HepG2 (cell line): ENCODE data around the gene ANKRD34C. TPM values are rescaled to one million over a fixed set of nuclear protein-coding genes. Genes with fewer than 3 reads are reported as not detected.

Source experiments
- XBP1 ChIP-seq: sonication (generic); formaldehyde crosslinking; IDR thresholded peaks from 2 replicates; pipeline ENCODE4 v1.5.0; 2020; ENCODE audit warnings: missing genetic modification reagents
- ZNF331 ChIP-seq: sonication (generic); formaldehyde crosslinking; IDR thresholded peaks from 2 replicates; pipeline ENCODE4 v1.4.0; 2020; ENCODE audit warnings: missing genetic modification reagents
- polyA plus RNA-seq, 8 experiments: library from polyadenylated mRNA; depleted of rRNA in 3 of 8; stranded (reverse) in 7 of 8; unstranded in 1 of 8; fragments of >200 nt; fragmentation: Illumina TruSeq in 4 of 8; extraction: Trizol in 4 of 8; gene quantifications; 2 replicates each; pipeline versions ENCODE4 v1.2.1 to v1.2.3, GENCODE V29; 2011 to 2016; ENCODE audit warnings: low read depth in 4 of 8, missing spikeins in 1 of 8, mixed read lengths in 1 of 8; ENCODE audit not compliant: insufficient read depth in 1 of 8
- total RNA-seq, 5 experiments: library from RNA; depleted of rRNA; stranded (reverse); fragments of >200 nt; fragmentation: Illumina TruSeq; extraction: Trizol; gene quantifications; 2 replicates each; pipeline ENCODE4 v1.2.3, GENCODE V29; 2016; ENCODE audit warnings: low read depth in 1 of 5
- TF ChIP-seq, protein P1 (sequence below): sonication (generic); formaldehyde crosslinking; IDR thresholded peaks from 2 replicates; pipeline ENCODE4 v1.8.1; 2023; ENCODE audit warnings: missing genetic modification reagents, inconsistent platforms, borderline replicate concordance
- TF ChIP-seq, protein P2 (sequence below): IDR thresholded peaks from 2 replicates; pipeline ENCODE4 v1.4.0; 2020; ENCODE audit warnings: mild to moderate bottlenecking, missing genetic modification reagents
- TF ChIP-seq, protein P3 (sequence below): sonication (generic); formaldehyde crosslinking; IDR thresholded peaks from 2 replicates; pipeline ENCODE4 v1.4.0; 2020; ENCODE audit warnings: missing genetic modification reagents

The ANKRD34C gene
- total and polyA plus RNA-seq, 2 of the 13 experiments (the other 11 are each of a cell fraction or from before 2014, with no cell fraction given): not detected

GRCh38 chr15:79283252-79284048, 928 bp downstream of the ANKRD34C start (continued):
- TF ChIP-seq, protein P1, sequence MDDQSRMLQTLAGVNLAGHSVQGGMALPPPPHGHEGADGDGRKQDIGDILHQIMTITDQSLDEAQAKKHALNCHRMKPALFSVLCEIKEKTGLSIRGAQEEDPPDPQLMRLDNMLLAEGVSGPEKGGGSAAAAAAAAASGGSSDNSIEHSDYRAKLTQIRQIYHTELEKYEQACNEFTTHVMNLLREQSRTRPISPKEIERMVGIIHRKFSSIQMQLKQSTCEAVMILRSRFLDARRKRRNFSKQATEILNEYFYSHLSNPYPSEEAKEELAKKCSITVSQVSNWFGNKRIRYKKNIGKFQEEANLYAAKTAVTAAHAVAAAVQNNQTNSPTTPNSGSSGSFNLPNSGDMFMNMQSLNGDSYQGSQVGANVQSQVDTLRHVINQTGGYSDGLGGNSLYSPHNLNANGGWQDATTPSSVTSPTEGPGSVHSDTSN: peak; percentile 82
- TF ChIP-seq, protein P2, sequence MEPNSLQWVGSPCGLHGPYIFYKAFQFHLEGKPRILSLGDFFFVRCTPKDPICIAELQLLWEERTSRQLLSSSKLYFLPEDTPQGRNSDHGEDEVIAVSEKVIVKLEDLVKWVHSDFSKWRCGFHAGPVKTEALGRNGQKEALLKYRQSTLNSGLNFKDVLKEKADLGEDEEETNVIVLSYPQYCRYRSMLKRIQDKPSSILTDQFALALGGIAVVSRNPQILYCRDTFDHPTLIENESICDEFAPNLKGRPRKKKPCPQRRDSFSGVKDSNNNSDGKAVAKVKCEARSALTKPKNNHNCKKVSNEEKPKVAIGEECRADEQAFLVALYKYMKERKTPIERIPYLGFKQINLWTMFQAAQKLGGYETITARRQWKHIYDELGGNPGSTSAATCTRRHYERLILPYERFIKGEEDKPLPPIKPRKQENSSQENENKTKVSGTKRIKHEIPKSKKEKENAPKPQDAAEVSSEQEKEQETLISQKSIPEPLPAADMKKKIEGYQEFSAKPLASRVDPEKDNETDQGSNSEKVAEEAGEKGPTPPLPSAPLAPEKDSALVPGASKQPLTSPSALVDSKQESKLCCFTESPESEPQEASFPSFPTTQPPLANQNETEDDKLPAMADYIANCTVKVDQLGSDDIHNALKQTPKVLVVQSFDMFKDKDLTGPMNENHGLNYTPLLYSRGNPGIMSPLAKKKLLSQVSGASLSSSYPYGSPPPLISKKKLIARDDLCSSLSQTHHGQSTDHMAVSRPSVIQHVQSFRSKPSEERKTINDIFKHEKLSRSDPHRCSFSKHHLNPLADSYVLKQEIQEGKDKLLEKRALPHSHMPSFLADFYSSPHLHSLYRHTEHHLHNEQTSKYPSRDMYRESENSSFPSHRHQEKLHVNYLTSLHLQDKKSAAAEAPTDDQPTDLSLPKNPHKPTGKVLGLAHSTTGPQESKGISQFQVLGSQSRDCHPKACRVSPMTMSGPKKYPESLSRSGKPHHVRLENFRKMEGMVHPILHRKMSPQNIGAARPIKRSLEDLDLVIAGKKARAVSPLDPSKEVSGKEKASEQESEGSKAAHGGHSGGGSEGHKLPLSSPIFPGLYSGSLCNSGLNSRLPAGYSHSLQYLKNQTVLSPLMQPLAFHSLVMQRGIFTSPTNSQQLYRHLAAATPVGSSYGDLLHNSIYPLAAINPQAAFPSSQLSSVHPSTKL (CRISPR knock-in tag): 0 out of 2 replicates have a peak, but pooled peaks have one; percentile 16
- TF ChIP-seq XBP1 (CRISPR knock-in tag) (peak; percentile 76; the same call in 1 of the 2 replicates), ZNF331 (peak; percentile 64; the same call in 1 of the 2 replicates)
- TF ChIP-seq, protein P3, sequence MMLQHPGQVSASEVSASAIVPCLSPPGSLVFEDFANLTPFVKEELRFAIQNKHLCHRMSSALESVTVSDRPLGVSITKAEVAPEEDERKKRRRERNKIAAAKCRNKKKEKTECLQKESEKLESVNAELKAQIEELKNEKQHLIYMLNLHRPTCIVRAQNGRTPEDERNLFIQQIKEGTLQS (CRISPR knock-in tag): peak; percentile 60; the same call in 1 of the 2 replicates
- TF ChIP-seq, all 625 proteins: peak for 135
